Ascending aorta (tissue), 2 donors: ENCODE data around the gene PDAP1. TPM values are rescaled to one million over a fixed set of nuclear protein-coding genes. Genes with fewer than 3 reads are reported as not detected.

Experiments
- DNase-seq, 2 donors: peaks; one replicate each; pipeline ENCODE4 v3.0.0-alpha.2; 2019; ENCODE audit warnings: low spot score in 2 of 2
- H3K27ac ChIP-seq, 2 donors: fragments of 200-600 bp; sonication (generic); one replicate each; pipeline ENCODE4 v1.5.1; 2016 to 2017; ENCODE audit warnings: mild to moderate bottlenecking in 1 of 2
- H3K27me3 ChIP-seq: fragments of 200-600 bp; sonication (generic); one replicate; pipeline ENCODE4 v1.5.1; 2017
- H3K36me3 ChIP-seq, 2 donors: fragments of 200-600 bp; sonication (generic); one replicate each; pipeline ENCODE4 v1.5.1; 2016
- H3K4me1 ChIP-seq, 2 donors: fragments of 200-600 bp; sonication (generic); one replicate each; pipeline ENCODE4 v1.5.1; 2016 to 2017; ENCODE audit warnings: mild to moderate bottlenecking in 1 of 2
- H3K4me3 ChIP-seq, 2 donors: fragments of 200-600 bp; sonication (generic); one replicate each; pipeline ENCODE4 v1.5.1; 2016 to 2017; ENCODE audit warnings: mild to moderate bottlenecking in 1 of 2
- H3K9me3 ChIP-seq, 2 donors: fragments of 200-600 bp; sonication (generic); one replicate each; pipeline ENCODE4 v1.5.1; 2016
- intact Hi-C: fragments of 100-400 bp; cut with DNase I; formaldehyde crosslinking; loops from one replicate; pipeline ENCODE4 v1.15.1; 2023
- total RNA-seq: library from RNA; depleted of rRNA; stranded (reverse); fragments of >200 nt; gene quantifications from one replicate; pipeline ENCODE4 v1.1.0, GENCODE V29; 2016
- TF ChIP-seq, protein P1 (sequence below), 3 experiments: fragments of 200-600 bp in 2 of 3; fragments of 450-650 bp in 1 of 3; sonication (generic) in 2 of 3; IDR thresholded peaks; one replicate each; pipeline ENCODE4 v1.5.1; 2016 to 2019; ENCODE audit warnings: antibody characterized with exemption in 3 of 3, mild to moderate bottlenecking in 1 of 3, moderate library complexity in 1 of 3

PDAP1 gene, protein sequence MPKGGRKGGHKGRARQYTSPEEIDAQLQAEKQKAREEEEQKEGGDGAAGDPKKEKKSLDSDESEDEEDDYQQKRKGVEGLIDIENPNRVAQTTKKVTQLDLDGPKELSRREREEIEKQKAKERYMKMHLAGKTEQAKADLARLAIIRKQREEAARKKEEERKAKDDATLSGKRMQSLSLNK
- 104 TPM for total RNA-seq

DNA sequence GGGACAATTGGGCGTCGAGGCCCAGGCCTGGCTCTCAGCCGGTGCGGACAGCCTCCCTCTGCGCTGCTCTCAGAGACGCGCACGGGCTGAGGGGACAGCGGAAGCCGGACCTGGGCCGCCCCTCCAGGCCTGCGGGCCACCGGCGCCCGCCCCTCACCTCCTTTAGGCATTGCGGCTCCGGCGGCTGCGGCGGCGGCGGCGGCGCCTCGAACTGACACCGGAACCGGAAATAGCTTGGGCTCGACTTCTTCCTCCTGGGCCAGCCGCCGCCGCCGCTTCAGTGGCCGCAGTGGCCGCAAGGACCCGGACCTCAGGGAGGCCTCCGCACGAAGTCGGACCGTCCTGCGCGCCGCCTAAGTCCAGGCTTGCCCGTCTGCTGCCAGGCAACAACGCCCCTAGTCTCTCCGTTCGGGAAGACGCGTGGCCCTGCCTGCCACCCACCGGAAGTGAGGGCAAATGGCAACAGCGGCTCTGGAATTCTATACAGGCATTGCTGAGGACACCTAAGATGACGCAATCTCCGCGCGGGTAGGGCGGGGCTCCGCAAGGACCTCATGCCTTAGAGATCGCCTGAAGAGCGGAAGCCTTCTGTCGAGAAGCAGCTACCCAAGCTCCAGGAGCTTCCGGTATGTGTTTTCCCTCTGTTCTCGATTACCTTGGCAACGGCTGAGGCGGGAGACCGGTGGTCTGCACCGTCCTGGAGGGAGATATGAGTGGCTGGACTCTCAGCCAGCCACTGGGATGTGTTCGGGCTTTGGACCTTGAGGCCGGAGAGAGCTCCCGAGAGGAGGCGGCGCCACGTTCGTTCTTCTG lies at the start of gene PDAP1, which contains the start of gene BUD31:
TSS of gene PDAP1 (minus strand) at position 219 of the 813 bp plus-strand sequence. CDS start at position 170, 49 bp downstream.
TSS of gene BUD31 (plus strand) at position 591 of the 813 bp plus-strand sequence. CDS start 2,124 bp downstream, outside the sequence.
- H3K36me3 ChIP-seq, result peaks cover 29 to 48% of the 10 kb centered on the region in 2 donors
- peak within 1 kb of the TSS; percentile 98 to 99 for H3K27ac ChIP-seq
- H3K9me3 ChIP-seq, result no peaks in the 10 kb centered on the region
- H3K4me3 ChIP-seq, result peak within 1 kb of the TSS; percentile 85 to 97
- peak; percentile 74 to 94 for DNase-seq
- intact Hi-C loops, result loop anchor here (1.0 to 5.0 kb wide), 5 partner anchors 15 to 81 kb away; partner anchors contain the start of genes ARPC1A, CPSF4, PTCD1 and ZNF789
- H3K4me1 ChIP-seq, result peaks cover 13 to 16% of the 10 kb centered on the region in 2 donors
- no peaks in the 10 kb centered on the region for H3K27me3 ChIP-seq
- TF ChIP-seq, protein P1, sequence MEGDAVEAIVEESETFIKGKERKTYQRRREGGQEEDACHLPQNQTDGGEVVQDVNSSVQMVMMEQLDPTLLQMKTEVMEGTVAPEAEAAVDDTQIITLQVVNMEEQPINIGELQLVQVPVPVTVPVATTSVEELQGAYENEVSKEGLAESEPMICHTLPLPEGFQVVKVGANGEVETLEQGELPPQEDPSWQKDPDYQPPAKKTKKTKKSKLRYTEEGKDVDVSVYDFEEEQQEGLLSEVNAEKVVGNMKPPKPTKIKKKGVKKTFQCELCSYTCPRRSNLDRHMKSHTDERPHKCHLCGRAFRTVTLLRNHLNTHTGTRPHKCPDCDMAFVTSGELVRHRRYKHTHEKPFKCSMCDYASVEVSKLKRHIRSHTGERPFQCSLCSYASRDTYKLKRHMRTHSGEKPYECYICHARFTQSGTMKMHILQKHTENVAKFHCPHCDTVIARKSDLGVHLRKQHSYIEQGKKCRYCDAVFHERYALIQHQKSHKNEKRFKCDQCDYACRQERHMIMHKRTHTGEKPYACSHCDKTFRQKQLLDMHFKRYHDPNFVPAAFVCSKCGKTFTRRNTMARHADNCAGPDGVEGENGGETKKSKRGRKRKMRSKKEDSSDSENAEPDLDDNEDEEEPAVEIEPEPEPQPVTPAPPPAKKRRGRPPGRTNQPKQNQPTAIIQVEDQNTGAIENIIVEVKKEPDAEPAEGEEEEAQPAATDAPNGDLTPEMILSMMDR (IDR thresholded peaks at IDR 0.05), result peak in 1 of 3 experiments; percentile 27

DNA sequence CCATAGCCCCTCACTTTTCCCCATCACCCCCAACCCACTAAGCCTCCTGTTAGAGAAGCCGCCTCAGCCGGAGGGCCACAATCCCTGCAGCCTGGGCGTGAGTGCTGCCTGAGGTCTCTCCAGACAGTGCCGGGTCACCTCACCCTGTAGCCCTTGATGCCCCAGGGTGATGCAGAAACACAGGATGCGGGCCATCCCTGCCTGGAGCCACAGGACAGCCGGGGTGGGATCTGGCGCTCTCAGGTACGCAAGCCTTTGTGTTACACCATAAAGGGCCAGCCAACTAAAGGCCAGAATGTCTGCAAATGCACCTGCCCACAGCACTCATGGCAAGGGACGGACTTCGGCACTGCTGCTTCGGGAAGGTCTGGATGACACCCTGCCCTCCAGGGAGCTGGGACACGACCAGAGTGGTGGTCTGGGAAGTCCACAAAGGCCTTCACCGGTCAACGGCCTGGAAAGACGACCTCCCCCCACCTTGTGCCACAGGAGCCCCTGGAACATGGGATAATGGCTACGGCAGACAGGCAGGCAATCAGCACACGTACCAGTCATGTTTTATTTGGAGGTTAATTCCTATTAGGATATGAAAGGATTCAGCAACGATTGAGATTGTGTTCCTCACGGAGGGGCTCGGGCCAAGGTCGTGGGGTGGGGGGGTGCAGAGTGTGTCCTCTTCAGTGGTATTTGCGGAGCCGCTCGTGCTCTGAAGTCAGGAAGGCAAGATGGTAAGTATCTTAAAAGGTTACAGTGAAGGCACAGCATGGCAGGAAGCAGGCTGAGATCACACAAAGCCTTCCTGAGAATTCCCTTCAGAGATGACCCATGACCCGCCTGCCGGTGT lies 49.5 kb upstream of the PDAP1 start:
- TF ChIP-seq, protein P1 (IDR thresholded peaks at IDR 0.05), result no peak
- peaks cover 56 to 65% of the 10 kb centered on the region in 2 donors for H3K36me3 ChIP-seq
- no peaks in the 10 kb centered on the region for H3K9me3 ChIP-seq
- intact Hi-C loops, result no loop called here
- no peaks in the 10 kb centered on the region for H3K4me1 ChIP-seq
- H3K4me3 ChIP-seq, result no peak overlapping the region
- H3K27ac ChIP-seq, result no peak overlapping the region
- H3K27me3 ChIP-seq, result no peaks in the 10 kb centered on the region
- DNase-seq, result no peak

DNA sequence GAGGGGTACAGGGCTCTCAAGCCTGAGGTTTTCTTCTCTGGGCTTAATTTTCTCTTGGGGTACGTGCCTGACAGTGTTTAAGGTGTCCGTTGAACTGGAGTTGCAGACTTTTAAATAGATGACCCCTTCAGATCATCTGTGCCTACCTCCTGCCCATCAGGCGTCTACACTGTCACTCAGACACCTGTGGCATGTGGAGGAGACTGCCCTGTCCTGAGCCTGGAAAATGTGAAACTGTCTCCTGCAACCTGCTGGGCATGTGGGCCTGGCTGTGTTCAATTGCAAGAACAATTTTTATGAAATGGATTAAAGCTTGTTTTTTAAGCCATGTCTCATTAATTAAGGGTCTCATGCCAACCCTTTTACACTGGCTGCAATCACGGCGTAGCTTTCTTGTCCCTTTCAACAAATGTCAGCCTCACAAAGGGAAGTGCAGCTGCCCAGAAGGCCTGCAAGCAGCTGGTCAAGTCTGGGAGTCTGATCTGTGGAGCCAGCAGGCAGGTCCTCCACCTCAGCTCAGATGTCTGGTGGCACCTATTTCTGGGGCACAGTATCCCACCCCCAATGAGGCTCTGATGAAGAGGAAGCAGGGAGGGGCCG lies 48.8 kb upstream of the PDAP1 start:
- DNase-seq, result no peak
- no peaks in the 10 kb centered on the region for H3K27me3 ChIP-seq
- no peak overlapping the region for H3K4me3 ChIP-seq
- H3K4me1 ChIP-seq, result no peaks in the 10 kb centered on the region
- no peaks in the 10 kb centered on the region for H3K9me3 ChIP-seq
- H3K36me3 ChIP-seq, result peaks cover 56 to 70% of the 10 kb centered on the region in 2 donors
- intact Hi-C loops, result no loop called here
- no peak overlapping the region for H3K27ac ChIP-seq
- TF ChIP-seq, protein P1 (IDR thresholded peaks at IDR 0.05), result no peak

DNA sequence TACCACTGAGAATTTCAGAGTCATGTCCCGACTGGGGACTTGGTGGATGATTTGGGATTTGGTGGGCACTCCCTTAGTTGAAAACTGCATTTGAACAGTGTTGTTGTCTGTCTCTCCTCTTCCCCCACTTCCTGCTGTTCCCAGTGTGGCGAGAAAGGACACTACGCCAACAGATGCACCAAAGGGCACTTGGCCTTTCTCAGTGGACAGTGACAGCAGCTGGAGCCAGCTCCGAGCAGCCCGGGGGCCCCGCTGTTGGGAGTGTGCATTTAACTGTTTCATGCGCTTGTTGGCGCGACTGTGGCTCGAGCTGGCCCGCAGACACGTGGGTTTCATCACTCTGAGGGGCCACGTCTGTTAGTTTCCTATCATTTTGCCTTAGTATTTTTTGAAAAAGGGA lies 47.9 kb upstream of the PDAP1 start:
- H3K36me3 ChIP-seq, result peaks cover 61 to 78% of the 10 kb centered on the region in 2 donors
- DNase-seq, result no peak
- no peaks in the 10 kb centered on the region for H3K27me3 ChIP-seq
- no peak overlapping the region for H3K4me3 ChIP-seq
- H3K27ac ChIP-seq, result no peak overlapping the region
- H3K4me1 ChIP-seq, result no peaks in the 10 kb centered on the region
- no peaks in the 10 kb centered on the region for H3K9me3 ChIP-seq
- TF ChIP-seq, protein P1 (IDR thresholded peaks at IDR 0.05), result no peak
- intact Hi-C loops, result no loop called here

DNA sequence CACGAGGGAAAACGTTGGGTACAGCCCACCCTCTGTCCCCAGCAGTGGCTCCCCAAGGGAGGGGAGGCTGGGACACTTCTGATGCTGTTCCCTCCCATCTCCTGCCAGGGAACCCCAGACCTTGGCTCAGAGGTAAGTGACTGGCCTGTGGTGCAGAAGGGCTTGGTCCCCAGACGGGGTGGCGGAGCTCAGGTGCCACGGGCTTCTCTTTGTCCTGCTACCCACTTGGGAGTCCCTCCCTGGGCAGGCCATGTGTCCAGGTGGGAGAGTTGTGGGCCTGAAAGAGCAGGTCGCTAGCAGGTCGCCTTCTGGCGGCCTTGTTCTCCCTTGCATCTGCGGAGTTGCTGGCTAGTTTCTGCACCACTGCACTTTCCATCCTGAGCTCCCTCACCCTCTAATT lies 47.5 kb upstream of the PDAP1 start:
- Histone ChIP-seq H3K27ac (no peak overlapping the region), H3K9me3 (no peaks in the 10 kb centered on the region), H3K36me3 (peaks cover 65 to 81% of the 10 kb centered on the region in 2 donors), H3K27me3 (no peaks in the 10 kb centered on the region), H3K4me1 (no peaks in the 10 kb centered on the region), H3K4me3 (no peak overlapping the region)
- TF ChIP-seq, protein P1 (IDR thresholded peaks at IDR 0.05), result no peak
- intact Hi-C loops, result no loop called here
- no peak for DNase-seq
